ENCODE results near the gene NSD1. TPM values are rescaled to one million over a fixed set of nuclear protein-coding genes. Genes with fewer than 3 reads are reported as not detected.
A peak's percentile ranks its signal among the peaks of the same experiment; 100 is the strongest.

The NSD1 gene
- total and polyA plus RNA-seq, 9 of the 15 experiments (the other 6 are each of a cell fraction or from before 2014, with no cell fraction given) = 3.8 to 51.0 (median 24.7) TPM

DNA sequence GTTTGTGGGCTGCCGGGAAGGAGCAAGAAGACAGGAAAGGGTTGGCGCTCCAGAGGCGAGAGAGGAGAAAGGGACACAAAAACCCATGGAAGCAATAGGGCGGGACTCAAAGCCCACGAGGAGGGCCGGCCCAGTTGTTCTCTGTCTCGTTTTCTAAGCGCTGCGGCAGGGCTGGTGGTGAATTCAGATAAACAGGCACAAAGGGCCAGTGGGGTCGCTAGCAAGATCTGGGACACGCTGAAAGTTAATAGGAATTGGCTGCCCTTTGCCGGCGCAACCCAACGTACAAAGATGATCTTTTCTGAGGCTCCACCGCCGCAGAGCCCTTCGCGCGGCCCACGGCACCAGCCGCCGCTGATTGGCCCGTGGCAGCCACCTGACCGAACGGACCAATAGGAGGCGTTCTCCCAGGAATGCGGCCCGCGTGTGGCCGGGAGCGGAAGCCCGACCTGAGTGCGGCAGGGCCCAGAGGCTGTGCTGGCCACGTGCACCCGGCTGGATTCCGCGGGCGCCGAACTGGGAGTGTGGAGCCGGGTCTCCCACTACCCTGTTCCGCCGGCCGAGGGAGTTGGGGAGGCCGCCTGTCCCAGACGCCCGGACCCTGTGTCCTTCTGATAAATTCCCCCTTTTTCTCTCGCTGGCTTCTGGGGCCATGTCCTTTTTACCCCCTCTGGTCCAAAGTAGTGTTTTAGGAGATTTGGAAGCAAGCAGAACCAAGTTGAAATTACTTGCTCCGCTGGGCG lies 16.8 kb upstream of the NSD1 start:
- Histone ChIP-seq H3K4me2 (ENCODE audit: insufficient read depth, low read length) (peak overlapping the region; percentile 70; the same call in 1 of the 2 replicates), H3K9me1 (ENCODE audit: control insufficient read depth, insufficient read depth, low read length) (no peaks in the 10 kb centered on the region), H3K36me3 (ENCODE audit: control insufficient read depth, insufficient read depth, low read length) (no peaks in the 10 kb centered on the region), H3K79me2 (ENCODE audit: control insufficient read depth, insufficient read depth, low read length) (no peaks in the 10 kb centered on the region), H3K9me3 (replicated peaks; ENCODE audit: control insufficient read depth, insufficient read depth, low read depth, low read length) (no peaks in the 10 kb centered on the region), H3K27me3 (ENCODE audit: control insufficient read depth in 2 of 2, insufficient read depth in 2 of 2, low read length in 2 of 2) (no peaks in the 10 kb centered on the region), H3K4me1 (replicated peaks in 1 of 2; ENCODE audit: control insufficient read depth in 2 of 2, insufficient read depth in 2 of 2, low read length in 2 of 2) (peaks cover 15 to 29% of the 10 kb centered on the region in 2 experiments; a peak in 4 of 5 replicates), H2AFZ (ENCODE audit: low read depth, low read length) (peak overlapping the region; percentile 93), H3K4me3 (no peak overlapping the region), H4K20me1 (replicated peaks; ENCODE audit: control insufficient read depth, insufficient read depth, low read length) (peaks cover 15% of the 10 kb centered on the region), H3K27ac (ENCODE audit: extremely low read depth, low read depth, low read length) (peak overlapping the region; percentile 84), H3K9ac (ENCODE audit: insufficient read depth in 1 of 2, low read depth in 2 of 2, low read length in 2 of 2) (peak overlapping the region; percentile 76 to 78)
- DNase-seq (ENCODE audit: extremely low read depth in 1 of 4, low spot score in 3 of 4) (peak; percentile 93 to 98 (median 98)), ATAC-seq (peak; percentile 95), FAIRE-seq (peak; percentile 80)
- BruUV-seq (replicated peaks) = TSS peak; percentile 89
- intact Hi-C loops (cut with micrococcal nuclease) = loop anchor here (10.0 kb wide), 2 partner anchors 222 to 248 kb away; partner anchors contain the start of gene HK3
- ChIA-PET POLR2A (interaction anchor here (1.1 kb wide), 1 partner anchor 19 kb away, joined by 3 read pairs; no protein-coding TSS in a partner anchor), CTCF (ENCODE audit: low intra/inter-chr PET ratio) (no interaction called here)
- 21% methylated on average over 42 of the region's 49 CpGs for WGBS (ENCODE audit: insufficient coverage, low coverage, missing lambda C conversion rate)
- in situ Hi-C loops (cut with MboI) = loop anchor here (10.0 to 25.0 kb wide), 2 partner anchors 338 to 1380 kb away; no protein-coding TSS in a partner anchor
- TF ChIP-seq ZBTB17 (CRISPR knock-in tag; IDR thresholded peaks at IDR 0.05) (0 out of 2 replicates have a peak, but pooled peaks have one; percentile 25), PRMT5 (CRISPR knock-in tag; IDR thresholded peaks at IDR 0.05) (peak; percentile 93), FOXM1 (IDR thresholded peaks at IDR 0.05; ENCODE audit: low read depth) (no peak), FOXM1 (CRISPR knock-in tag; IDR thresholded peaks at IDR 0.05; ENCODE audit: low read depth) (peak; percentile 97; the same call in 1 of the 2 replicates), KAT7 (CRISPR knock-in tag; IDR thresholded peaks at IDR 0.05; ENCODE audit: borderline replicate concordance) (peak; percentile 88; the same call in 1 of the 2 replicates), ZNF766 (CRISPR knock-in tag; conservative IDR thresholded peaks at IDR 0.05) (peak; percentile 42; the same call in 1 of the 2 replicates), NR2C1 (IDR thresholded peaks at IDR 0.05) (no peak), NR2C1 (tag; IDR thresholded peaks at IDR 0.05) (peak; percentile 68; the same call in 1 of the 2 replicates), PHF20 (IDR thresholded peaks at IDR 0.05; ENCODE audit: partially characterized antibody) (peak; percentile 70), ZNF3 (CRISPR knock-in tag; IDR thresholded peaks at IDR 0.05) (no peak), CHD2 (IDR thresholded peaks at IDR 0.05; ENCODE audit: low read depth, low read length) (peak; percentile 74), ZNF12 (CRISPR knock-in tag; IDR thresholded peaks at IDR 0.05) (peak; percentile 24; the same call in 1 of the 2 replicates), NR3C1 (CRISPR knock-in tag; IDR thresholded peaks at IDR 0.05) (peak; percentile 99), FOXJ3 (CRISPR knock-in tag; IDR thresholded peaks at IDR 0.05) (no peak; the same call in 1 of the 2 replicates), POLR2A (conservative IDR thresholded peaks at IDR 0.05) (peak; percentile 73), ZNF232 (CRISPR knock-in tag; IDR thresholded peaks at IDR 0.05) (peak; percentile 99), ETV5 (CRISPR knock-in tag; IDR thresholded peaks at IDR 0.05; ENCODE audit: low read depth) (peak; percentile 83)
- TF ChIP-seq, protein P1, sequence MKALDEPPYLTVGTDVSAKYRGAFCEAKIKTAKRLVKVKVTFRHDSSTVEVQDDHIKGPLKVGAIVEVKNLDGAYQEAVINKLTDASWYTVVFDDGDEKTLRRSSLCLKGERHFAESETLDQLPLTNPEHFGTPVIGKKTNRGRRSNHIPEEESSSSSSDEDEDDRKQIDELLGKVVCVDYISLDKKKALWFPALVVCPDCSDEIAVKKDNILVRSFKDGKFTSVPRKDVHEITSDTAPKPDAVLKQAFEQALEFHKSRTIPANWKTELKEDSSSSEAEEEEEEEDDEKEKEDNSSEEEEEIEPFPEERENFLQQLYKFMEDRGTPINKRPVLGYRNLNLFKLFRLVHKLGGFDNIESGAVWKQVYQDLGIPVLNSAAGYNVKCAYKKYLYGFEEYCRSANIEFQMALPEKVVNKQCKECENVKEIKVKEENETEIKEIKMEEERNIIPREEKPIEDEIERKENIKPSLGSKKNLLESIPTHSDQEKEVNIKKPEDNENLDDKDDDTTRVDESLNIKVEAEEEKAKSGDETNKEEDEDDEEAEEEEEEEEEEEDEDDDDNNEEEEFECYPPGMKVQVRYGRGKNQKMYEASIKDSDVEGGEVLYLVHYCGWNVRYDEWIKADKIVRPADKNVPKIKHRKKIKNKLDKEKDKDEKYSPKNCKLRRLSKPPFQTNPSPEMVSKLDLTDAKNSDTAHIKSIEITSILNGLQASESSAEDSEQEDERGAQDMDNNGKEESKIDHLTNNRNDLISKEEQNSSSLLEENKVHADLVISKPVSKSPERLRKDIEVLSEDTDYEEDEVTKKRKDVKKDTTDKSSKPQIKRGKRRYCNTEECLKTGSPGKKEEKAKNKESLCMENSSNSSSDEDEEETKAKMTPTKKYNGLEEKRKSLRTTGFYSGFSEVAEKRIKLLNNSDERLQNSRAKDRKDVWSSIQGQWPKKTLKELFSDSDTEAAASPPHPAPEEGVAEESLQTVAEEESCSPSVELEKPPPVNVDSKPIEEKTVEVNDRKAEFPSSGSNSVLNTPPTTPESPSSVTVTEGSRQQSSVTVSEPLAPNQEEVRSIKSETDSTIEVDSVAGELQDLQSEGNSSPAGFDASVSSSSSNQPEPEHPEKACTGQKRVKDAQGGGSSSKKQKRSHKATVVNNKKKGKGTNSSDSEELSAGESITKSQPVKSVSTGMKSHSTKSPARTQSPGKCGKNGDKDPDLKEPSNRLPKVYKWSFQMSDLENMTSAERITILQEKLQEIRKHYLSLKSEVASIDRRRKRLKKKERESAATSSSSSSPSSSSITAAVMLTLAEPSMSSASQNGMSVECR (CRISPR knock-in tag; IDR thresholded peaks at IDR 0.05) = peak; percentile 76
- TF ChIP-seq, protein P2, sequence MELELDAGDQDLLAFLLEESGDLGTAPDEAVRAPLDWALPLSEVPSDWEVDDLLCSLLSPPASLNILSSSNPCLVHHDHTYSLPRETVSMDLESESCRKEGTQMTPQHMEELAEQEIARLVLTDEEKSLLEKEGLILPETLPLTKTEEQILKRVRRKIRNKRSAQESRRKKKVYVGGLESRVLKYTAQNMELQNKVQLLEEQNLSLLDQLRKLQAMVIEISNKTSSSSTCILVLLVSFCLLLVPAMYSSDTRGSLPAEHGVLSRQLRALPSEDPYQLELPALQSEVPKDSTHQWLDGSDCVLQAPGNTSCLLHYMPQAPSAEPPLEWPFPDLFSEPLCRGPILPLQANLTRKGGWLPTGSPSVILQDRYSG (tag; conservative IDR thresholded peaks at IDR 0.05; ENCODE audit: low read depth) = peak; percentile 73; the same call in 1 of the 2 replicates

All from K562 (cell line).